A204.1 (cell line): ENCODE data around the gene SPEM2.

Experiments
- FAIRE-seq: peaks from 2 replicates; lab custom pipeline; 2012; peaks lifted over from hg19 to GRCh38; lab: Jason Lieb, UNC

The SPEM2 gene

GRCh38 chr17:7425316-7425715 lies at the start of gene SPEM2:
Gene SPEM2 (plus strand): TSS chr17:7425616. CDS start chr17:7425689, 73 bp downstream.
- FAIRE-seq = no peak

- FAIRE-seq = no peak
Measured at GRCh38 chr17:7379134-7379533, 46.3 kb upstream of the SPEM2 start.

- no peak for FAIRE-seq
Measured at GRCh38 chr17:7380321-7380720, 45.1 kb upstream of the SPEM2 start.

GRCh38 chr17:7380855-7381683 lies 44.3 kb upstream of the SPEM2 start, which contains the start of gene TNK1:
Gene TNK1 (plus strand): TSS chr17:7381089. CDS start chr17:7382927, 1,838 bp downstream.
- no peak for FAIRE-seq

GRCh38 chr17:7382901-7383300 lies 42.5 kb upstream of the SPEM2 start:
- no peak for FAIRE-seq

GRCh38 chr17:7383371-7383741 lies 42.1 kb upstream of the SPEM2 start:
- no peak for FAIRE-seq

GRCh38 chr17:7383742-7384488 lies 41.5 kb upstream of the SPEM2 start:
- no peak for FAIRE-seq

GRCh38 chr17:7384489-7385081 lies 40.8 kb upstream of the SPEM2 start:
- no peak for FAIRE-seq

GRCh38 chr17:7388856-7389255 lies 36.6 kb upstream of the SPEM2 start:
- FAIRE-seq = no peak

GRCh38 chr17:7389924-7390910 lies 35.2 kb upstream of the SPEM2 start:
- no peak for FAIRE-seq

- FAIRE-seq = no peak
Measured at GRCh38 chr17:7391307-7391706, 34.1 kb upstream of the SPEM2 start.

GRCh38 chr17:7392696-7393612 lies 32.5 kb upstream of the SPEM2 start:
- no peak for FAIRE-seq

- no peak for FAIRE-seq
Measured at GRCh38 chr17:7393613-7394451, 31.6 kb upstream of the SPEM2 start.

- FAIRE-seq = no peak
Measured at GRCh38 chr17:7394452-7395191, 30.8 kb upstream of the SPEM2 start, which contains the start of gene PLSCR3. Gene PLSCR3 (minus strand): TSS chr17:7394525. CDS start chr17:7394110, 415 bp downstream.

GRCh38 chr17:7396147-7396546 lies 29.3 kb upstream of the SPEM2 start:
- no peak for FAIRE-seq

- no peak for FAIRE-seq
Measured at GRCh38 chr17:7398612-7399011, 26.8 kb upstream of the SPEM2 start.

GRCh38 chr17:7403043-7403726 lies 22.2 kb upstream of the SPEM2 start:
- FAIRE-seq = no peak

- FAIRE-seq = no peak
Measured at GRCh38 chr17:7403727-7403976, 21.8 kb upstream of the SPEM2 start.
